HG03060 (cell line): Measurements from ENCODE around the gene KLC1.
"Not testable (repeated sequence)": the region's sequence is repeated elsewhere in the genome, so short reads cannot be mapped to it uniquely, and the experiment has no call there.

Experiments
- ATAC-seq: cut with Tn5 transposase; IDR thresholded peaks from one replicate; pipeline ENCODE4 v1.9.1; 2021; ENCODE audit warnings: low read depth, moderate number of reproducible peaks; ENCODE audit not compliant: unreplicated experiment

The KLC1 gene

DNA sequence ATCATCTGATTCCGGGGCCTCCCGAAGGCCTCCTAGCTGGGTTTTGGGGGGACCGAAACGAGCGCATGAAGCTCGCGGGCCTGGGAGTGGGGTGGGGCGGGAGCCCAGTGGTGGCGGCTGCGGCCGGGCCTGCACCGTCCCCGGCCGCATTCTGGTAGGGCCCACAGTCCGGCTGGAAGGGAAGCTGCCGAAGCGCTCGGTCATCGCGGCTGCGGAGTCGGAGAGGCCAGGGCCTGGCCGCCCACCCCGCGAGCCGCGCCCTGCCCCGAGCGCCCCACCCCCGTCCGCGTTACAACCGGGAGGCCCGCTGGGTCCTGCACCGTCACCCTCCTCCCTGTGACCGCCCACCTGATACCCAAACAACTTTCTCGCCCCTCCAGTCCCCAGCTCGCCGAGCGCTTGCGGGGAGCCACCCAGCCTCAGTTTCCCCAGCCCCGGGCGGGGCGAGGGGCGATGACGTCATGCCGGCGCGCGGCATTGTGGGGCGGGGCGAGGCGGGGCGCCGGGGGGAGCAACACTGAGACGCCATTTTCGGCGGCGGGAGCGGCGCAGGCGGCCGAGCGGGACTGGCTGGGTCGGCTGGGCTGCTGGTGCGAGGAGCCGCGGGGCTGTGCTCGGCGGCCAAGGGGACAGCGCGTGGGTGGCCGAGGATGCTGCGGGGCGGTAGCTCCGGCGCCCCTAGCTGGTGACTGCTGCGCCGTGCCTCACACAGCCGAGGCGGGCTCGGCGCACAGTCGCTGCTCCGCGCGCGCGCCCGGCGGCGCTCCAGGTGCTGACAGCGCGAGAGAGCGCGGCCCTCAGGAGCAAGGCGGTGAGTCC lies at the start of gene KLC1:
TSS of gene KLC1 (plus strand) at position 528 of the 819 bp plus-strand sequence. CDS start 25,354 bp downstream, outside the sequence.
- no peak for ATAC-seq

DNA sequence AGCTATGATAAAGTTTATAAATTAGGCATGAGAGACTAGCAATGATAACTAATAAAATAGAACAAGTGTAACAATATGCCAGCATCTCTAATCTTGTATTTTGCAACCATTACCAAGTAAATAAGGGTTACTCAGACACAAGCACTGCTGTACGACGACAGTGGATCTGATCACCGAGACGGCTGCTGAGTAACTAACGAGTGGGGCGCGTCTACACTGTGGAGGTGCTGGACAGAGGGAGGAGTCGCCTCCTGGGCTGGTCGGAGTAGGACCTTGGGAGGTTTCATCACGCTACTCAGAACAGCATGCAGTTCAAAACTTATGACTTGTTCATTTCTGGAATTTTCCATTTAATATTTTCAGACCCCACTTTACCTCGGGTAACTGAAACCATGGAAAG lies 47.8 kb upstream of the KLC1 start:
- no peak for ATAC-seq

DNA sequence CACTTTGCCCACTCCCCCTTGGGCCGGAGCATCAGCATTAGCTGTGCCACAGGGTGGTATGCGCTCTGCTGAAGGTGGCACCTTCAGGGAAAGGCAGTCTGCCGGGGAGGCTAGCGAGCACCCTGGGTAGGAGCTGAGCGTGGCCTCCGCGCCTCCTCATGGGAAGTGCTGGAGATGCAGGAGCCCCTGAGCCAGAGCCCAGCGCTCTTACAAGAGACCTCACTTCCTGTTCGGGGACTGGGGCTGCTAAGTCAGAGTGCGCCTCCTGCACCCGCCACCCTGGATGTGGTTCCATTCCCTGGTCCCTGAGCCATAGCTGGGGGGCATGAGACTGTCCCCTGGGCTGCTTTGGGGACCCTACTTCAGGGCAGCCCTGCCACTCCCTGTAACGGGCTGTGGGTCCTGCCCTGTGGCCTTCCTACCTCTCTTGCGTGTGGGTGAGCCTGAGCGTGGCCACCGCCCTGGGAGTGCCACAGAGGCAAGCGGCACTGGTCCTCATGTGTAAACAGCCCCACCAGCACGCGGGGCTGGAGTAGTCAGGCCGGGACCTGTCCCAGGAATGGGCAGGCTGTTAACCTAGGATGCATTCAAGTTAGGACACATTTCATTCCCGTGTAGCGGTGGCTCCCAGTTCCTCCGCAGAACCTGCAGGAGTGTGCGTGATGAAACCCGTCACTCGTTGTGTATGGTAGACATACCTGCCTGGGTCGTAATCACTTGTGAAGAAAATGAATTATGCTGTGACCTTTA lies 46.9 kb upstream of the KLC1 start:
- ATAC-seq, result no peak

- ATAC-seq, result no peak
Measured at GRCh38 chr14:103584326-103584915, 44.6 kb upstream of the KLC1 start.

GRCh38 chr14:103593577-103593976 lies 35.4 kb upstream of the KLC1 start:
- peak; percentile 67 for ATAC-seq

DNA sequence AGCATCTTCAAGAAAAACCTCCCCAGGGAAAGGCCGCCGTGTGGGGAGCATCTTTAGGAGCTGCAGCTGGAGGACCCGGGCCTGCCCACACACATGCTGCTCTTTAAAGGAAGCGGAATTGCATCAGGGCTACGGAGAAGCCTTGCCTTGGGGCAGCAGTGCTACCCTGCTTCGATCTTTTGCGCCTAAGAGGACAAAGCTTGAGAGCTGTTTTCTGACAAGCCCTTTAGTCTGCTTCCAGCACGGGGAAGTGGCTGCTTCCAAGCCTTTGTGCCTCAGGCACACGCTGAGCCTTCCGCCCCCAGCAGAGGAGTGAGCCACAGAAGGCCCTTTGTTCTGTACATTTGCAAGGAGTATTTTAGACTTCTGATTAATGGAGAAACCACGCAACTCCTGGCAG lies 34.7 kb upstream of the KLC1 start:
- no peak for ATAC-seq

DNA sequence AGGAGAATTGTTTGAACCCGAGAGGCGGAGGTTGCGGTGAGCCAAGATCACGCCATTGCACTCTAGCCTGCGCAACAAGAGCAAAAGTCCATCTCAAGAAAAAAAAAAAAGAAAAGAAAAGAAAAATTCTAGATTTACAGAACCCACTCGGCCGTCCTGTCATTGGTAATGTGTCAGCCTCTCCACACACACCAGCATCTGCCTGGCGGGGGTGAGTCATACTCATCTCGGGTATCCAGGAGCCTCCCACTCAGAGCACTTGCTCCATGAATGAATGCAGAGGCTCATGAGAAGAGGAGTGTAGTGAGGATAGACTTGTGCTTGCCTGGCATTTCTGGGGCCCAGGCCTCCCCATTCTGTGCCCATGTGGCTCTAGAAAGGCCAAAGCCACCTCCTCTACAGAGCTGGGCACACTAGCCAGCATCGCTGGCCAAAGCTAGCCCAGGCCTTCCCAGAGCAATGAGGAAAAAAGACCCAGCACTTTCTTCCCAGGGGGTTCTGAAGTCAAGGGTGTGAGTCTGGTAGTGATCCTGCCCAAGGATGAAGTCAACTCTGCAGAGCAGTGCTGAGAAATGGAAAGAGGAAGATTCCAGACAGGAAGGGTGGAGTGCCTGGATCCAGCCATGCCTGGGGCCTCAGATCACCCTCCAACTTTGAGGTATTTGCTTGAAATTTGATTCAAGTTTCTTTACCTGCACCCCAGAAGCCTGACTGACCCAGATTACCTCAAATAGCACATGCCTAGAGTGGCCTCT lies 31.2 kb upstream of the KLC1 start:
- no peak for ATAC-seq

- ATAC-seq, result no peak
Measured at GRCh38 chr14:103600503-103600902, 28.5 kb upstream of the KLC1 start.

- no peak for ATAC-seq
Measured at GRCh38 chr14:103604620-103605019, 24.4 kb upstream of the KLC1 start.

DNA sequence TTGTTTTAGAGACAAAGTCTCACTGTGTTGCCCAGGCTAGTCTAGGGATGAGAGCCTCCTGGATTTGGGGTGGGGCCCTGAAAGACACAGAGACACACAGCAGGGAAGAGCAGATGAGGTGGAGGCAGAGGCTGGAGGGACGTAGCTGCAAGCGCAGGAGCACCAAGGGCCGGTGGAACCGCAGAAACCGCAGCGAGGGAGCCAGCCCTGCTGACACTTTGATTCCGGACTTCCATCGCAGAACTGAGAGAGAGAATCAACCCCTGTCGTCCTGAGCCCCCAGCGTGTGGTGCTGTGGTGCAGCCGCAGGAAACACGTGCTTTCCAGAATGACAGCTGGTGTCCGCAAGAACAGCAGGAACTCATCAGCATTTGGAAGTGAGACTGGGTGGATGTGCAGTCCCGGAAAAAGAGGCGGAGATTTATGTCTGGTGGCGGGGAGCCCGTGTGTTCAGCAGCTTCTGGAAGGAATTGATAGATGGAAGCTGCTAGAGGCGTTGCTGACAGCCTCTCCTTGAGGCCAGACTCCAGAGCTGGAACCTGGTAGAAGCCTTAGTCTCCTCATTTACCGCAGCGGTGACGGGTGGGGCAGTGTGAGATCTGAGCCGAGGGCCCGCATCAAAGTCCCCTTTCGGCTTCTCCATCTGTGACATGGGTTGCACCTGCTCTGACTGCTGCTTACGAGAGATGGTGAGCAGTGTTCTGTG lies 21.9 kb upstream of the KLC1 start:
- ATAC-seq, result no peak

DNA sequence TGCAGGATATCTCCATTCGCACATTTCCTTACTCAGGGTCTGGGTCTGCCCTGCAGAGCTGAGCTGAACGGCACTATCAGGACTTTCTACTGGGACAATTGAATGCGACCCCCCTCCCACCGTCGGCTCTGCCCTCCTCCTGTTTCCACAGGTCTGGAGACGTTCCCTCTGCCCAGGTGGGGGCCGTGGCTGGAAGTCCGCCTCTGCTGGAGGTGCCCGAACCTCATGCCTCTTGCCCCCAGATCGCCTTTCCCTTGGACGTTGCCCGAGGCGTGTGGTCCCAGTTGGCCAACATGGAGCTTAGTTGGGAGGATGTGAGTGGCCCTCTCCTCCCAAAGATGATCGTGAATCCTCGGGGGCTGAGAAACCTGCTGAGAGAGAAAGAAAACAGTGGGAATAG lies 21.2 kb upstream of the KLC1 start:
- ATAC-seq, result no peak

DNA sequence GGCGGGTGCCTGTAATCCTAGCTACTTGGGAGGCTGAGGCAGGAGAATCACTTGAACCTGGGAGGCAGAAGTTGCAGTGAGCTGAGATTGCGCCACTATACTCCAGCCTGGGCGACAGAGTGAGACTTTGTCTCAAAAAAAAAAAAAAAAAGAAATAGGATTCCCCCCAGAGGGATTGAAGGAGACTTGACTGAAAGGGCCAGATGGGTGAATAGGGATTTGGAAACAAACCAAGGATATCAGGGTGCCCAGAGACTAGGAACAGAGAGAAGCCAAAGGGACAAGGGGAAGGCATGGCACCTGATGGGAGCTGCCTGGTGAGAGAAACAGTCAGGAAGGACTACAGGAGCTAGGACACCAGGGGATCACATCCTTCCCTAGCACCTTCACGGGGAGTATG lies 19.9 kb upstream of the KLC1 start:
- ATAC-seq, result not testable (repeated sequence)

- no peak for ATAC-seq
Measured at GRCh38 chr14:103611215-103611614, 17.8 kb upstream of the KLC1 start.

- no peak for ATAC-seq
Measured at GRCh38 chr14:103613517-103613916, 15.5 kb upstream of the KLC1 start.

DNA sequence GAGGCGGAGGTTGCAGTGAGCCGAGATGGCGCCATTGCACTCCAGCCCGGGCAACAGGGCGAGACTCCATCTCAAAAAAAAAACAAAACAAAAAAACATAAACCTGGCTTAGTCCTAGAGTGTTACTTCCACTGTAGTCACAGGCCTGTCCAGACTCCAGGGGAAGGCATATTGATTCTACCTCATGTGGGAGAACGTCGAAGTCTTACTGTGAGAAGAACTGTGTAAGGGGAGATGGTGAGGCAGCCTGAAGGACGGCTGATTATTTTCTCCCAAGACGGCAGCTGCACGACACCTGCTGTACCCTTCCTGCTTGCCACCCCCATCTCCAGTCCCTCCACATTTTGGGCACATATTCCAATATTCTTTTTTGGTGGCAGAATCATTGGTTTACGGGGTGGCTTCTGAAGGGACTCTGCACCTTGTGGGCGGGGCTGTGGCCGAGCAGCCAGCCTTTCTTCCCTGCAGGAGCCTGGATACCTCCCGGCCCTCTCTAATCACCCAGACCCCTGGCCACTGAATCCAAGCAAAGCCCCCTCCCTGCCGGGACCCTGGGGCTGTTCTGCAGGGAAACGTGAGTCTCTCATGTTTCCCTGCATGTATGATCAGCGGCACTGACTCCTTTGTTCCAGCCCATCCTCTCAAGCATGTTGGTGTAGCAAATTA lies 12.2 kb upstream of the KLC1 start:
- ATAC-seq, result no peak

DNA sequence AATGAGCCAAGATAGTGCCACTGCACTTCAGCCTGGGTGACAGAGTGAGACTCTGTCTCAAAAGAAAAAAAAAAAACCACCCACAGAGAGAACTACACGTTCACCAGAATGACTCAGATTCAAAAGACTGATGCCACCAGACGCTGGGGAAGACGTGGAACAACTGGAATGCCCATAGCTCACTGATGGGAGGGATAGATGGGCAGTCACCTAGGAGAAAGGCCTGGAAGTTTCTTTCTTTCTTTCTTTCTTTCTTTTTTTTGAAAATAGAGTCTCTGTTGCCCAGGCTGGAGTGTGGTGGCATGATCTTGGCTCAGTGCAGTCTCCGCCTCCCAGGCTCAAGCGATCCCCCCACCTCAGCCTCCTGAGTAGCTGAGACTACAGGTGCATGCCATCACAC lies 10.0 kb upstream of the KLC1 start:
- ATAC-seq, result no peak

GRCh38 chr14:103621860-103622259 lies 7.2 kb upstream of the KLC1 start:
- ATAC-seq, result no peak

GRCh38 chr14:103623308-103623707 lies 5.7 kb upstream of the KLC1 start:
- ATAC-seq, result no peak

GRCh38 chr14:103623883-103624482 lies 5.0 kb upstream of the KLC1 start:
- ATAC-seq, result no peak
